Karpas-422 (cell line): Measurements from ENCODE around the gene COL5A3. TPM values are rescaled to one million over a fixed set of nuclear protein-coding genes. Genes with fewer than 3 reads are reported as not detected.

Experiments used
- DNase-seq: peaks from one replicate; pipeline ENCODE4 v3.0.0-alpha.2; 2015
- H2AFZ ChIP-seq: fragments of 200-600 bp; sonication (generic); 2 replicates; pipeline ENCODE4 v1.6.1; 2014; ENCODE audit warnings: antibody characterized with exemption, low read length, mixed read lengths
- H3K27ac ChIP-seq: fragments of 200-600 bp; sonication (generic); 2 replicates; pipeline ENCODE4 v1.5.1; 2014; ENCODE audit warnings: mild to moderate bottlenecking, low read length, moderate library complexity
- H3K27me3 ChIP-seq: fragments of 200-600 bp; sonication (generic); 2 replicates; pipeline ENCODE4 v1.6.1; 2014; ENCODE audit warnings: low read length, mixed read lengths
- H3K36me3 ChIP-seq: fragments of 200-600 bp; sonication (generic); 2 replicates; pipeline ENCODE4 v1.6.1; 2014; ENCODE audit warnings: low read length, mixed read lengths; ENCODE audit not compliant: insufficient read depth
- H3K4me1 ChIP-seq: fragments of 200-600 bp; sonication (generic); 2 replicates; pipeline ENCODE4 v1.6.1; 2014; ENCODE audit warnings: mild to moderate bottlenecking, low read length, mixed read lengths
- H3K4me2 ChIP-seq: fragments of 200-600 bp; sonication (generic); 2 replicates; pipeline ENCODE4 v1.6.1; 2014; ENCODE audit warnings: low read length, low read depth, mild to moderate bottlenecking; ENCODE audit not compliant: poor library complexity, severe bottlenecking
- H3K4me3 ChIP-seq: fragments of 200-600 bp; sonication (generic); 2 replicates; pipeline ENCODE4 v1.5.1; 2014; ENCODE audit warnings: mild to moderate bottlenecking, antibody characterized with exemption, low read length, mixed read lengths
- H3K79me2 ChIP-seq: fragments of 200-600 bp; sonication (generic); 2 replicates; pipeline ENCODE4 v1.6.1; 2014; ENCODE audit warnings: mild to moderate bottlenecking, low read length, mixed read lengths
- H3K9ac ChIP-seq: fragments of 200-600 bp; sonication (generic); 2 replicates; pipeline ENCODE4 v1.6.0; 2014; ENCODE audit warnings: low read length
- H3K9me2 ChIP-seq: fragments of 200-600 bp; sonication (generic), shearing (Covaris generic); replicated peaks from 2 replicates; pipeline ENCODE4 v1.6.0; 2014; ENCODE audit warnings: mild to moderate bottlenecking, low read length, moderate library complexity; ENCODE audit not compliant: insufficient read depth
- H3K9me3 ChIP-seq: fragments of 300-700, 200-600 bp; sonication (generic); 2 replicates; pipeline ENCODE4 v1.6.1; 2014; ENCODE audit warnings: low read length, mixed read lengths
- H4K20me1 ChIP-seq: fragments of 200-600 bp; sonication (generic); 2 replicates; pipeline ENCODE4 v1.6.1; 2014; ENCODE audit warnings: mild to moderate bottlenecking, antibody characterized with exemption, low read length, low read depth; ENCODE audit not compliant: insufficient read depth
- total RNA-seq: library from RNA; depleted of rRNA; stranded (reverse); fragments of >200 nt; shearing (Covaris generic); gene quantifications from 2 replicates; pipeline ENCODE4 v1.2.3, GENCODE V29; 2014; ENCODE audit warnings: low replicate concordance

The COL5A3 gene
- total RNA-seq, 1 experiment from 2014 or later, result not detected

DNA sequence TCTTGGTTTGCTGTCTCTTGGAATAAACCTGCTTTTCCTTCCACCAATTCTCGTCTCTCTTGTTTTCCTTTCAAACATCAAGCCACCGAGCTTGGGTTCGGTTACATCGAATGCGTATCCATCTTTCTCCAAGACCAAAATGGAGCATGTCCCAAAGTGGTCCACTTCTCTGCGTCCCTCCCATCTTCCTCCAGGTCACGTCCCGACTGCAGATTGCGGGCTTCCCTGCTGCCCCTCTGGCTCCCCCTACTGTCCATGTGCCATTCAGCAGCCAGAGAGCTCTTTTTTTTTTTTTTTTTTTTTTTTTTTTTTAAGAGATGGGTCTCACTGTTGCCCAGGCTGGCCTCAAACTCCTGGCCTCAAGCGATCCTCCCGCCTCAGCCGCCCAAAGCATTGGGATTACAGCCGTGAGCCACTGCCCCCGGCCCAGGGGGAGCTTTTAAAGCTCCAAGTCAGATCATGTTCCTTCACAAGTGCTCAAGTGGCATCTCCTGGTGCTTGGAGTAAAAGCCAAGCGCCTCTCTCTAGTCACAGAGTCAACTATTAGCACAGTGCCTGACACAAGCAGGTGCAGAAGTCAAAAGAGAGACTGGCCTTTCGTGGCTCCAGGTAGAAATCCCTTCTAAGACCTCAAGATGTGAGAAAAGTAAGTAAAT, 10.0 kb downstream of the COL5A3 start:
- no peak overlapping the region for H3K27ac ChIP-seq
- H3K4me1 ChIP-seq, result no peaks in the 10 kb centered on the region
- H3K9me2 ChIP-seq, result no peaks in the 10 kb centered on the region
- H3K4me3 ChIP-seq, result no peak overlapping the region
- no peak overlapping the region for H3K4me2 ChIP-seq
- H3K79me2 ChIP-seq, result no peaks in the 10 kb centered on the region
- no peaks in the 10 kb centered on the region for H3K9me3 ChIP-seq
- peak; percentile 89 for DNase-seq
- H4K20me1 ChIP-seq, result no peaks in the 10 kb centered on the region
- H2AFZ ChIP-seq, result no peak overlapping the region
- no peaks in the 10 kb centered on the region for H3K27me3 ChIP-seq
- H3K36me3 ChIP-seq, result no peaks in the 10 kb centered on the region
- 0 out of 2 replicates have a peak overlapping the region, but pooled peaks have one; percentile 9 for H3K9ac ChIP-seq

- Histone ChIP-seq H3K27me3 (no peaks in the 10 kb centered on the region), H3K27ac (no peak overlapping the region), H3K4me3 (no peak overlapping the region), H4K20me1 (no peaks in the 10 kb centered on the region), H3K9ac (no peak overlapping the region), H3K9me2 (no peaks in the 10 kb centered on the region), H3K4me2 (no peak overlapping the region), H3K36me3 (no peaks in the 10 kb centered on the region), H3K9me3 (no peaks in the 10 kb centered on the region), H2AFZ (no peak overlapping the region), H3K79me2 (no peaks in the 10 kb centered on the region), H3K4me1 (no peaks in the 10 kb centered on the region; the same call in 1 of the 2 replicates)
- no peak for DNase-seq
Observed at GRCh38 chr19:9996541-9996940, 13.8 kb downstream of the COL5A3 start.

DNA sequence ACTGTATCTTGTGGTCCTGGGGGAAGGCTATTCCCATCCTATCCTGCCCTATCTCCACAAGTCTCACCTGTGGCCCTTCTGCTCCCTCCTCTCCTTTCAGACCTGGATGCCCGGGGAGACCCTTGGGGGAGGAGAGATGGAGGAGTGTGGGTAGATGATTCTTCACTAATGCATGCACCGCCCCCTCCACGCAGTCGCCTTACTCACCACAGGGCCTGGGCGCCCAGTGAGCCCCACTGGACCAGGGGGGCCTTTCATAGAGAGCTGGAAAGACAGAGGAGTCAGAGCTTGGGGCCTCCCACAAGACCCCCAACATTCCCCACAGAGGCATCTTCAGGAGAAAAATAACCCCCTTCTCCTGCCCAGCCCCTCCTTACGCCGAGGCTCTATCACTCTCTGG, 14.3 kb downstream of the COL5A3 start:
- Histone ChIP-seq H3K9me3 (no peaks in the 10 kb centered on the region), H3K9me2 (no peaks in the 10 kb centered on the region), H3K4me3 (no peak overlapping the region), H4K20me1 (no peaks in the 10 kb centered on the region), H3K27me3 (no peaks in the 10 kb centered on the region), H3K4me1 (no peaks in the 10 kb centered on the region; the same call in 1 of the 2 replicates), H3K9ac (no peak overlapping the region), H3K36me3 (no peaks in the 10 kb centered on the region), H3K79me2 (no peaks in the 10 kb centered on the region), H3K27ac (no peak overlapping the region), H3K4me2 (no peak overlapping the region), H2AFZ (no peak overlapping the region)
- no peak for DNase-seq

- H3K9me2 ChIP-seq, result no peaks in the 10 kb centered on the region
- H3K9me3 ChIP-seq, result no peaks in the 10 kb centered on the region
- H3K4me2 ChIP-seq, result no peak overlapping the region
- H3K27ac ChIP-seq, result no peak overlapping the region
- no peaks in the 10 kb centered on the region for H3K36me3 ChIP-seq
- no peak overlapping the region for H3K9ac ChIP-seq
- no peaks in the 10 kb centered on the region; the same call in 1 of the 2 replicates for H3K4me1 ChIP-seq
- no peaks in the 10 kb centered on the region for H3K27me3 ChIP-seq
- H2AFZ ChIP-seq, result no peak overlapping the region
- no peak for DNase-seq
- no peaks in the 10 kb centered on the region for H4K20me1 ChIP-seq
- no peak overlapping the region for H3K4me3 ChIP-seq
- H3K79me2 ChIP-seq, result no peaks in the 10 kb centered on the region
Observed at GRCh38 chr19:9995084-9995483, 15.2 kb downstream of the COL5A3 start.

DNA sequence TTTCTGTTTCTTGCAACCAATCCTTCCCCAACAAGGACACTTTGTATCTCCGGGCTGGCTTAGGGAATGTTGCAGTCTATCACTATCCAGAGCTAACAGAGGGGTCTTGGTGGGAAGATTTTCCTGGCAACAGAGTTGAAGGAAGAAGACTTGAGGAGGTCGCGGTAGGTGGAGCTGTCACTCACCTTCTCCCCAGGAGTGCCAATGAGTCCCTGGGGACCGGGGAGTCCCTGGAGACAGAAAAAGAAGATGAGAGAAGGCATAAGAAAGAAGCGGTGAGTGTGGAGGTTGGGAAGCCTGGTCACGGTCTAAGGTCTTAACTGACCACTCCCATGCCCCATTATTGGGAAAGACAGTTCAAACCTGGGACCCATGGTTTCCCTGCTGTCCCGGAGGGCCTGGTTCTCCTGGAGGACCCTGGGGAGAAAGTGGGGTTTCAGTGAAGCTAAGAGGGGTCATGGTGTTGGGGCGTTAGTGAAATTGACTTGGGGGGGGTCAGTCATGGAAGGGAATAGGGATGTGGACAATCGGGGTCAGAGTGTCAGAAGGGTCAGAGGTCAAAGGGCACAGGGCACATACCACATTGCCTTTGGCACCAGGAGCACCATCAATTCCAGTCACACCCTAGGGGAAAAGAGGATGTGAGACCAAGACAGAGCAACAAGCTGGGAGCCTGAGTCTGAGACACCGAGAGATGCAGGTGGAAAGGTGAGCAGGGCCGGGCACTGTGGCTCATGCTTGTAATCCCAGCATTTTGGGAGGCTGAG, 18.7 kb downstream of the COL5A3 start:
- no peak for DNase-seq
- no peak overlapping the region for H3K4me3 ChIP-seq
- no peaks in the 10 kb centered on the region for H3K79me2 ChIP-seq
- H3K4me2 ChIP-seq, result no peak overlapping the region
- no peak overlapping the region for H3K27ac ChIP-seq
- no peaks in the 10 kb centered on the region for H3K9me3 ChIP-seq
- H3K4me1 ChIP-seq, result no peaks in the 10 kb centered on the region; the same call in 1 of the 2 replicates
- no peaks in the 10 kb centered on the region for H3K36me3 ChIP-seq
- no peaks in the 10 kb centered on the region for H4K20me1 ChIP-seq
- H3K27me3 ChIP-seq, result no peaks in the 10 kb centered on the region
- H3K9ac ChIP-seq, result no peak overlapping the region
- no peaks in the 10 kb centered on the region for H3K9me2 ChIP-seq
- H2AFZ ChIP-seq, result no peak overlapping the region

DNA sequence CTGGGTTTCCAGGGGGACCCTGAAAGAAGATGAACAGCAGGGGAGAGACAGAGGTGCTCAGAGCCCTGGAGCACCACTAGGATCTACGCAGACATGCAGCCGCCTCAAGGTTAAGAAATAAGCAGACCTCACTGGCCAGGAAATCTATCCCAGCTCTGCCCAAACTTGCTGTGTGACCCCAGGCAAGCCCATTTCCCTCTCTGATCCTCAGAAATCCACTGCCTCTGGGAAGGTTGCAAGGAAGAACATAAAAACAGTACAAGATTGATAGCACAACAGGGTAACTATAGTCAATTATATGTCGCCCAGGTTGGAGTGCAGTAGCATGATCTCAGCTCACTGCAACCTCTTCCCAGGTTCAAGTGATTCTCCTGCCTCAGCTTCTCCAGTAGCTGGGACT, 20.8 kb downstream of the COL5A3 start:
- no peaks in the 10 kb centered on the region for H3K27me3 ChIP-seq
- H2AFZ ChIP-seq, result no peak overlapping the region
- H3K9me2 ChIP-seq, result no peaks in the 10 kb centered on the region
- H3K4me3 ChIP-seq, result no peak overlapping the region
- no peaks in the 10 kb centered on the region for H3K79me2 ChIP-seq
- H3K9ac ChIP-seq, result no peak overlapping the region
- no peak overlapping the region for H3K4me2 ChIP-seq
- H3K36me3 ChIP-seq, result no peaks in the 10 kb centered on the region
- no peaks in the 10 kb centered on the region; the same call in 1 of the 2 replicates for H3K4me1 ChIP-seq
- DNase-seq, result no peak
- H3K27ac ChIP-seq, result no peak overlapping the region
- no peaks in the 10 kb centered on the region for H3K9me3 ChIP-seq
- no peaks in the 10 kb centered on the region for H4K20me1 ChIP-seq

DNA sequence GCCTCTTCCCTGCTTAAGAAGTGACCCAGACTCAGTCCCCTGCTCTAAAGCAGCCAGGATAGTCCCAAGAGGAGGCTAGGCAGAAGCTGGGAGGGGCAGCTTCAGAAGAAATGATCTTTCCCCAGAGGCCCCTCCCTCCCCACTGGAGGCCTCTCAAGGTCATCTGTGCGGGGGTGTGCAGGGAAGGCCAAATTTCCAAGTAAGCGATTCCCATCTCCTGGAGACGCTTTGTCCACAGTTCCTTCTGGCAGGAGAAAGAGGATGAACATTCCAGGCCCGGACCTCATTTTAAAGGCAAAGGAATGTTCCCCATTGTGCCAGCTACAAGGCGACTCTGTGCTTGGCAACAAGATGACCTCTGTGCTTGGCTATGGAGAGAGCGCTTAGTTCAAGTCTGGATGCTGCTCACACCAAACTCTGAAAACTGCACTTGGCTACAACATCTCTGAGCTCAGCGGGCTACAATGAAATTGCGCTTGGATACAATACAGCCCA, 23.5 kb downstream of the COL5A3 start:
- Histone ChIP-seq H3K27me3 (no peaks in the 10 kb centered on the region), H3K9me2 (no peaks in the 10 kb centered on the region), H3K36me3 (no peaks in the 10 kb centered on the region), H3K4me2 (no peak overlapping the region), H3K4me1 (no peaks in the 10 kb centered on the region; the same call in 1 of the 2 replicates), H4K20me1 (no peaks in the 10 kb centered on the region; the same call in 1 of the 2 replicates), H3K27ac (no peak overlapping the region), H2AFZ (no peak overlapping the region), H3K9ac (no peak overlapping the region), H3K9me3 (no peaks in the 10 kb centered on the region), H3K4me3 (no peak overlapping the region), H3K79me2 (no peaks in the 10 kb centered on the region)
- no peak for DNase-seq

DNA sequence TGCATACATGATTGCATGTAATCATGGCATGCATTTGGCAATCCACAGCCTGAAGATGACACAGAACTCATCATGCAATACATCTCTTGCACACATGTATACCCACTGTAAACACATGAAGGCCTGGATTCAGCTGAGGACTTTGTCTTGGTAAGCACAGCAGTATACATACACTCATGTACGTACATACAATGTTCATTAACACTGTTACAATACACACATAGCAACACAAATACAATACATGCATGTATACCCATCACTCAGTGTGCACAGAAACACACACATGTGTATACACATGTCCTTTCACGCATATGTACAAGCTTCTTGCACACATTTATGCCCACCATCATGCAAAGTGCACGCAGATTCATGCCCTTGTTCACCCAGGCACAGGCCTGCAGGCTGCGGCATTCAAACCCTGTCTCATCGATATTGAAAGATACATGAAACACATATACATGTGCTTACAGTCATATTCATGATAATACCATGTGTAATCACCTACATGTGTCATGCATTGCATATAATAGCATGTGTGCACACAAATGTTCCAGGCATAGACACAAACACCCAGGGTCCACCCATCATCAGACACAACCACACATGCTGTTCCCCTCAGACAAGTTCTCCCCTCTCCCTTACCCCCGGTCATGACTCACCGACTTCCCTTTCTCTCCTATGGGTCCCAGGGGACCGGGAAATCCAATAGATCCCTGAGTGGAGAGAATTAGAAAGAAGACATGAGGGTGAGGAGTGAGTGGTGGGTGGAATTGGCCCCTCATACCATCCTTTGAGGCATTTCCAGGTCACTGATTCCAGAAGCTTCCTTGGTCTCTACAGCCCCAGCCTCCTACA, 28.7 kb downstream of the COL5A3 start:
- Histone ChIP-seq H3K79me2 (no peaks in the 10 kb centered on the region), H3K4me3 (no peak overlapping the region), H4K20me1 (no peaks in the 10 kb centered on the region; the same call in 1 of the 2 replicates), H3K9me2 (no peaks in the 10 kb centered on the region), H3K4me2 (no peak overlapping the region), H3K27me3 (no peaks in the 10 kb centered on the region), H3K9me3 (no peaks in the 10 kb centered on the region), H3K9ac (no peak overlapping the region), H3K4me1 (no peaks in the 10 kb centered on the region), H3K27ac (no peak overlapping the region), H2AFZ (no peak overlapping the region), H3K36me3 (no peaks in the 10 kb centered on the region)
- DNase-seq, result no peak
